Heart left ventricle (tissue), 13 donors: Measurements from ENCODE around the gene ZNF823.
A peak's percentile ranks its signal among the peaks of the same experiment; 100 is the strongest.

Experiments
- CTCF ChIP-seq, 12 donors: fragments of 200-600 bp; sonication (generic) in 4 of 12; IDR thresholded peaks; one replicate each; pipeline versions ENCODE4 v1.5.0 to v1.8.0; 2018 to 2022; ENCODE audit warnings: antibody characterized with exemption in 12 of 12, mild to moderate bottlenecking in 5 of 12
- POLR2A ChIP-seq, 2 donors: fragments of 450-650 bp; IDR thresholded peaks; one replicate each; pipeline ENCODE4 v1.6.1; 2017; ENCODE audit warnings: antibody characterized with exemption in 2 of 2, mild to moderate bottlenecking in 2 of 2, moderate library complexity in 2 of 2
- donor health status: ischemic (EF 13 %, LVEDD 7.1; RV severe dilation, severe dysfunction).
- donor health status: DM: no; HTN: yes; CAD: no.
- donor health status: DM: no; HTN: no; CAD: no.
- donor health status: ischemic (EF 25% LVEDD 6.9; RV normal size, moderate dysfunction).
- donor health status: ischemic (EF 25% LVEDD 5.7; RV mildly dilated, moderate dysfunction).
- donor health status: ischemic (EF 35%, LVEDD 5.7; RV mildly dilated, moderate dysfunction).
- donor health status: nonischemic (EF 11% LVEDD 7.7; RV severe dilation, severe dysfunction).
- donor health status: DM: yes; HTN: yes; CAD: no.
- donor health status: PGD.
- donor health status: ischemic (EF 29% LVEDD 5.4; RV normal size, mild dysfunction).
- donor health status: nonischemic (EF 23%, LVEDD 6.1; RV moderate dilation, normal function).

DNA sequence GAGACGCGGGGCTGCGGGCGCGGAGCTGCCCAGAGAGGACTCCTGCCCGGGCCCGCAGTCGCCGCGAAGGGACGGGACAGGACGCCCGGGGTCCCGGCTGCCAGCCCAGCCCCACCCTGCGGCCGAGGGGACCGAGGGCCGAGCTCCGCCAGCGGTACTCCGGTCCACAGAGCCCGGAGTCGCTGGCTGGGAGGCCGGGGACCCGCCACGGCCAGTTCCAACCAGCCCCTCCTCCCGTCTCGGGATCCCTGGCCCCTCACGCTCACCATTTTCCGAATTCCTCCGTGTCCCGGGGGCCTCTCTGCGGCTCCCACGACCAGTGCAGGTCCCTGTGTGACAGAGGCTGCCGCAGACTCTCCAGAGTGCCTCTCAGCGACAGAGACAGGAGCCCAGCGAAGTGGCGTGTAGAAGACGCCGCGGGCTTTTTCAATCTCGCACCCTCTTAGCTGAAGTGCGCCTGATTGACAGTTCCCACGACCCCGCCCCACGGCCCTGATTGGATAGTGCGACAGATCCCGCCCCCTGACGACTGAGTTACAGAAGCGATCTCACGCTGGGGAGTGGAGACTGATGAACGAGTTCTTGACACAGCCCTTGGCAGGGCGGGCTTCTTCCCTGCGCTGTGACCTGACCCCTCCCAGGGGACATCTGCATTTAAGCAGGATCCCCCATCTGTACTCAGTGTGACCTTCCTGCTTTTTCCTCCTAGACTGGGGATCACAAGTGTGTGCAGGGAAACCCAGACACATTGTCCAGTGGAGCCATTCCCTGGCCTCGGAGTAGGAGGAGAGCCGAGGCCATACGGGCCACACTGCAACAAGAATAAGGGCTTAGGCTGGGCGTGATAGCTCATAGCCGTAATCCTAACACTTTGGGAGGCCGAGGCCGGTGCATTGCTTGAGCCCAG lies 44.0 kb downstream of the ZNF823 start:
- TF ChIP-seq CTCF (IDR thresholded peaks at IDR 0.05) (no peak), POLR2A (IDR thresholded peaks at IDR 0.05) (peak in 1 of 2 donors; percentile 81)
